ENCODE data around the gene CCS. TPM values are rescaled to one million over a fixed set of nuclear protein-coding genes. Genes with fewer than 3 reads are reported as not detected.

CCS gene
- total and polyA plus RNA-seq, 9 of the 15 experiments (the other 6 are each of a cell fraction or from before 2014, with no cell fraction given), result 1.1 to 46.6 (median 26.8) TPM

- TF ChIP-seq MYC (IDR thresholded peaks at IDR 0.05; ENCODE audit: low read depth, low read length) (peak; percentile 90), MYC (CRISPR knock-in tag; IDR thresholded peaks at IDR 0.05; ENCODE audit: borderline replicate concordance, low read depth) (no peak), TEAD1 (CRISPR knock-in tag; IDR thresholded peaks at IDR 0.05) (peak in 1 of 2 experiments; percentile 53; a peak in 1 of 4 replicates), RNF2 (IDR thresholded peaks at IDR 0.05) (peak; percentile 73; the same call in 1 of the 2 replicates), ZFX (CRISPR knock-in tag; IDR thresholded peaks at IDR 0.05) (peak; percentile 61), ZNF280A (IDR thresholded peaks at IDR 0.05; ENCODE audit: low read depth, partially characterized antibody) (no peak), NR3C1 (CRISPR knock-in tag; IDR thresholded peaks at IDR 0.05) (0 out of 2 replicates have a peak, but pooled peaks have one; percentile 74), EHMT2 (IDR thresholded peaks at IDR 0.05) (no peak), ZNF316 (IDR thresholded peaks at IDR 0.05) (peak; percentile 31; the same call in 1 of the 2 replicates), CREB3L1 (IDR thresholded peaks at IDR 0.05; ENCODE audit: borderline replicate concordance, low read depth) (peak; percentile 82; the same call in 1 of the 2 replicates), NONO (IDR thresholded peaks at IDR 0.05; ENCODE audit: low read depth in 2 of 2, low read length in 1 of 2) (peak in 1 of 2 experiments; percentile 28; a peak in 1 of 4 replicates), ARID4B (CRISPR knock-in tag; IDR thresholded peaks at IDR 0.05) (peak; percentile 48; the same call in 1 of the 2 replicates), PRMT5 (CRISPR knock-in tag; IDR thresholded peaks at IDR 0.05) (0 out of 2 replicates have a peak, but pooled peaks have one; percentile 23), TOE1 (IDR thresholded peaks at IDR 0.05; ENCODE audit: borderline replicate concordance) (peak; percentile 43; the same call in 1 of the 2 replicates), TOE1 (CRISPR knock-in tag; IDR thresholded peaks at IDR 0.05; ENCODE audit: borderline replicate concordance, low read depth) (no peak), ZNF174 (CRISPR knock-in tag; IDR thresholded peaks at IDR 0.05) (no peak), ZNF184 (CRISPR knock-in tag; IDR thresholded peaks at IDR 0.05) (no peak), ZNF124 (CRISPR knock-in tag; IDR thresholded peaks at IDR 0.05) (no peak), TSC22D4 (tag; IDR thresholded peaks at IDR 0.05) (no peak), CBFB (CRISPR knock-in tag; IDR thresholded peaks at IDR 0.05) (peak; percentile 82; the same call in 1 of the 2 replicates)
These were observed 33.7 kb upstream of the CCS start (continued) for GRCh38 chr11:66559142-66559865.
